ENCODE data around the gene AMTN. TPM values are rescaled to one million over a fixed set of nuclear protein-coding genes. Genes with fewer than 3 reads are reported as not detected.
A peak's percentile ranks its signal among the peaks of the same experiment; 100 is the strongest.
"Not testable (repeated sequence)": the region's sequence is repeated elsewhere in the genome, so short reads cannot be mapped to it uniquely, and the experiment has no call there.

AMTN gene
- total RNA-seq, 1 donor from 2014 or later = not detected

GRCh38 chr4:70533791-70534190 lies 15.4 kb downstream of the AMTN start:
- H3K36me3 Mint-ChIP-seq (ENCODE audit: low read depth) = no peaks in the 10 kb centered on the region
- no peak overlapping the region for H3K27ac Mint-ChIP-seq (ENCODE audit: unreplicated experiment)
- no peak for DNase-seq (ENCODE audit: low spot score)
- peaks cover 3% of the 10 kb centered on the region for H3K9me3 Mint-ChIP-seq (ENCODE audit: low read depth)
- TF ChIP-seq CTCF (IDR thresholded peaks at IDR 0.05) = no peak
- H3K27me3 Mint-ChIP-seq (ENCODE audit: low read depth) = peaks cover 5% of the 10 kb centered on the region
- H3K4me3 Mint-ChIP-seq (ENCODE audit: unreplicated experiment) = no peak overlapping the region
- no peaks in the 10 kb centered on the region for H3K4me1 Mint-ChIP-seq (ENCODE audit: low read depth)

- not testable (repeated sequence) for H3K36me3 Mint-ChIP-seq (ENCODE audit: low read depth); H3K9me3 Mint-ChIP-seq (ENCODE audit: low read depth); H3K27ac Mint-ChIP-seq (ENCODE audit: unreplicated experiment); H3K27me3 Mint-ChIP-seq (ENCODE audit: low read depth); H3K4me1 Mint-ChIP-seq (ENCODE audit: low read depth); H3K4me3 Mint-ChIP-seq (ENCODE audit: unreplicated experiment); DNase-seq (ENCODE audit: low spot score)
Measured at GRCh38 chr4:70534886-70535285, 16.5 kb downstream of the AMTN start.

- DNase-seq (ENCODE audit: low spot score) = no peak
- Mint-ChIP-seq H3K27ac (ENCODE audit: unreplicated experiment) (no peak overlapping the region), H3K27me3 (ENCODE audit: low read depth) (peaks cover 17% of the 10 kb centered on the region), H3K36me3 (ENCODE audit: low read depth) (no peaks in the 10 kb centered on the region), H3K9me3 (ENCODE audit: low read depth) (peaks cover 3% of the 10 kb centered on the region), H3K4me1 (ENCODE audit: low read depth) (no peaks in the 10 kb centered on the region), H3K4me3 (ENCODE audit: unreplicated experiment) (no peak overlapping the region)
- no peak for TF ChIP-seq CTCF (IDR thresholded peaks at IDR 0.05)
Measured at GRCh38 chr4:70538869-70539268, 20.5 kb downstream of the AMTN start.

DNA sequence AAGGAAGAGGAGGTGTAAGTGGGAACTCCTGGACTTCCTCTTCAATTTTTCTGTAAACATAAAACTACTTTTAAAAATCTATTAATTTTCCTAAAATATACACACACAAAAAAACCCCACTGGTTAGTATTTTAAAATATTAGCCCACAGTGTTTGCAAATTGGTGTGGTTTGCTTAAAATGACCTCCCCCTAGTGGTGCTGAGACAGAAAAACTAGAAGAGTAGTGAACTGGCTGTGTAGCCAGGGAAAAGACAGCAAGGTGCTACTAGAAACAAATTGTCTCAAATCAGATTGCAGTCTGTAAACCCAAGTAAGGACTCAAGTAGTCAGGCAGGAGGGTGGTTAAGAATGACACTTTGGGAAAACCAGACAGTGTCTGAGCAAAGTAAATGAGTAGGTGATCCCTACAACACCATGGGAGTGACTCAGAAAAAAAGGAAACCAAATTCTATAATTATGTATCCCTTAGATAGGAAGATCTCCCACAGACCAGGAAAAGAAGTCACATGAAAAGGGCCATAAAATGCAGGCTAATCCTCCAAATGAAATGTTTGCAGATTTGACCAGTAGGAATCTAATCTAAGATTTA lies 26.0 kb downstream of the AMTN start:
- Mint-ChIP-seq H3K27me3 (ENCODE audit: low read depth) (peaks cover 26% of the 10 kb centered on the region), H3K27ac (ENCODE audit: unreplicated experiment) (no peak overlapping the region), H3K4me3 (ENCODE audit: unreplicated experiment) (no peak overlapping the region), H3K4me1 (ENCODE audit: low read depth) (no peaks in the 10 kb centered on the region), H3K36me3 (ENCODE audit: low read depth) (no peaks in the 10 kb centered on the region), H3K9me3 (ENCODE audit: low read depth) (no peaks in the 10 kb centered on the region)
- TF ChIP-seq CTCF (IDR thresholded peaks at IDR 0.05) = peak; percentile 78
- DNase-seq (ENCODE audit: low spot score) = no peak

GRCh38 chr4:70556856-70557255 lies 38.5 kb downstream of the AMTN start:
- peaks cover 5% of the 10 kb centered on the region for H3K4me1 Mint-ChIP-seq (ENCODE audit: low read depth)
- no peak overlapping the region for H3K4me3 Mint-ChIP-seq (ENCODE audit: unreplicated experiment)
- peaks cover 8% of the 10 kb centered on the region for H3K27me3 Mint-ChIP-seq (ENCODE audit: low read depth)
- DNase-seq (ENCODE audit: low spot score) = no peak
- H3K9me3 Mint-ChIP-seq (ENCODE audit: low read depth) = peaks cover 5% of the 10 kb centered on the region
- peaks cover 1% of the 10 kb centered on the region for H3K36me3 Mint-ChIP-seq (ENCODE audit: low read depth)
- TF ChIP-seq CTCF (IDR thresholded peaks at IDR 0.05) = no peak
- no peak overlapping the region for H3K27ac Mint-ChIP-seq (ENCODE audit: unreplicated experiment)

- Mint-ChIP-seq H3K27ac (ENCODE audit: unreplicated experiment) (no peak overlapping the region), H3K4me3 (ENCODE audit: unreplicated experiment) (no peak overlapping the region), H3K36me3 (ENCODE audit: low read depth) (no peaks in the 10 kb centered on the region)
Measured at GRCh38 chr4:70559211-70559830, 41.0 kb downstream of the AMTN start.

More at GRCh38 chr4:70559211-70559830, 41.0 kb downstream of the AMTN start:
- H3K4me1 Mint-ChIP-seq (ENCODE audit: low read depth) = peaks cover 5% of the 10 kb centered on the region
- peaks cover 5% of the 10 kb centered on the region for H3K9me3 Mint-ChIP-seq (ENCODE audit: low read depth)
- H3K27me3 Mint-ChIP-seq (ENCODE audit: low read depth) = peaks cover 2% of the 10 kb centered on the region
- TF ChIP-seq CTCF (IDR thresholded peaks at IDR 0.05) = peak; percentile 86
- DNase-seq (ENCODE audit: low spot score) = no peak
